K562 (cell line): Measurements from ENCODE around the gene SPRING1. TPM values are rescaled to one million over a fixed set of nuclear protein-coding genes. Genes with fewer than 3 reads are reported as not detected.

Experiments
- BHLHE40 ChIP-seq: IDR thresholded peaks from 2 replicates; pipeline ENCODE4 v1.6.1; 2011; ENCODE audit warnings: low read length, improper control_type of control experiment
- CBX5 ChIP-seq: IDR thresholded peaks from 2 replicates; pipeline ENCODE4 v1.6.1; 2014; ENCODE audit warnings: low read depth, borderline replicate concordance
- JUN ChIP-seq, 2 experiments: sonication (generic) in 1 of 2; formaldehyde crosslinking in 1 of 2; IDR thresholded peaks; 2 replicates each; pipeline versions ENCODE4 v1.6.1 to v1.8.0; 2012 to 2022; ENCODE audit warnings: borderline replicate concordance in 2 of 2, mild to moderate bottlenecking in 2 of 2, improper control_type of control experiment in 1 of 2, low read depth in 1 of 2, low read length in 1 of 2, missing genetic modification reagents in 1 of 2
- KAT8 ChIP-seq: fragments of 450-650 bp; IDR thresholded peaks from 2 replicates; pipeline ENCODE4 v1.6.1; 2016; ENCODE audit warnings: low read depth, mild to moderate bottlenecking
- MCM5 ChIP-seq: fragments of 450-650 bp; IDR thresholded peaks from 2 replicates; pipeline ENCODE4 v1.6.1; 2016; ENCODE audit warnings: low read depth
- MYC ChIP-seq, 2 experiments: fragments of 250-450 bp in 1 of 2; sonication (Bioruptor Pico) in 1 of 2; IDR thresholded peaks; 2 replicates each; pipeline versions ENCODE4 v1.5.1 to v1.6.1; 2012 to 2021; ENCODE audit warnings: low read depth in 2 of 2, borderline replicate concordance in 1 of 2, improper control_type of control experiment in 1 of 2, low read length in 1 of 2, mild to moderate bottlenecking in 1 of 2, moderate library complexity in 1 of 2
- NFATC3 ChIP-seq: fragments of 450-650 bp; IDR thresholded peaks from 2 replicates; pipeline ENCODE4 v1.6.1; 2017; ENCODE audit warnings: mild to moderate bottlenecking
- NR2C2 ChIP-seq, 2 experiments: fragments of 200-800 bp in 1 of 2; sonication (Bioruptor generic) in 1 of 2; sonication (generic) in 1 of 2; formaldehyde crosslinking in 1 of 2; IDR thresholded peaks; 2 replicates each; pipeline versions ENCODE4 v1.6.1 to v1.8.0; 2016 to 2022; ENCODE audit warnings: mild to moderate bottlenecking in 1 of 2, missing compliant biosample characterization in 1 of 2, missing genetic modification characterization in 1 of 2, missing genetic modification reagents in 1 of 2
- RBM17 ChIP-seq: fragments of 200-400 bp; formaldehyde crosslinking; IDR thresholded peaks from 2 replicates; pipeline ENCODE4 v1.6.1; 2017; ENCODE audit warnings: low read depth, mild to moderate bottlenecking, low read length, borderline replicate concordance
- SIN3B ChIP-seq: fragments of 450-650 bp; IDR thresholded peaks from 2 replicates; pipeline ENCODE4 v1.6.1; 2017; ENCODE audit warnings: low read depth, mild to moderate bottlenecking, moderate library complexity
- SMARCE1 ChIP-seq: fragments of 450-650 bp; IDR thresholded peaks from 2 replicates; pipeline ENCODE4 v1.7.1; 2016; ENCODE audit warnings: mild to moderate bottlenecking
- ZFPM2 ChIP-seq: fragments of 250-450 bp; sonication (Bioruptor Pico); IDR thresholded peaks from 2 replicates; pipeline ENCODE4 v1.5.1; 2022; ENCODE audit warnings: mild to moderate bottlenecking
- ZNF146 ChIP-seq: IDR thresholded peaks from one replicate; pipeline ENCODE4 v1.6.1; 2018; ENCODE audit warnings: missing compliant biosample characterization; ENCODE audit not compliant: unreplicated experiment
- ZNF197 ChIP-seq: fragments of 200-800 bp; sonication (Bioruptor generic); IDR thresholded peaks from 2 replicates; pipeline ENCODE4 v1.6.1; 2016; ENCODE audit warnings: low read depth, missing genetic modification characterization, missing compliant biosample characterization
- ZNF232 ChIP-seq: sonication (generic); formaldehyde crosslinking; IDR thresholded peaks from 2 replicates; pipeline ENCODE4 v1.8.0; 2022; ENCODE audit warnings: mild to moderate bottlenecking, missing genetic modification reagents
- ZNF280A ChIP-seq: fragments of 450-650 bp; IDR thresholded peaks from 2 replicates; pipeline ENCODE4 v1.6.1; 2018; ENCODE audit warnings: mild to moderate bottlenecking, low read depth; ENCODE audit not compliant: partially characterized antibody
- ZNF282 ChIP-seq: sonication (generic); formaldehyde crosslinking; IDR thresholded peaks from 2 replicates; pipeline ENCODE4 v1.8.1; 2023; ENCODE audit warnings: missing genetic modification reagents
- ZNF766 ChIP-seq: fragments of 200-800 bp; sonication (Bioruptor generic); conservative IDR thresholded peaks from 2 replicates; pipeline ENCODE4 v1.6.1; 2016; ENCODE audit warnings: missing genetic modification characterization, missing compliant biosample characterization
- polyA plus RNA-seq, 8 experiments: library from polyadenylated mRNA; depleted of rRNA in 4 of 8; stranded (reverse) in 5 of 8; unstranded in 3 of 8; fragments of >200 nt; fragmentation: Nextera tagmentation in 2 of 8; fragmentation: Illumina TruSeq in 1 of 8; extraction: Ambion mirVana in 2 of 8; extraction: Trizol in 1 of 8; gene quantifications; 2 replicates each; pipeline versions ENCODE4 v1.2.1 to v1.2.3, GENCODE V29; 2011 to 2014; ENCODE audit warnings: inconsistent platforms in 1 of 8, missing spikeins in 1 of 8
- total RNA-seq, 7 experiments: library from RNA; depleted of rRNA in 6 of 7; stranded (reverse); fragments of >200 nt in 6 of 7; fragmentation: Illumina TruSeq in 2 of 7; extraction: Trizol in 2 of 7; gene quantifications; 2 replicates each; pipeline versions ENCODE4 v1.2.1 to v1.2.3, GENCODE V29; 2011 to 2021; ENCODE audit warnings: low replicate concordance in 1 of 7
- TF ChIP-seq, protein P1 (sequence below): fragments of 450-650 bp; IDR thresholded peaks from 2 replicates; pipeline ENCODE4 v1.6.1; 2016; ENCODE audit warnings: borderline replicate concordance

Gene SPRING1
- total and polyA plus RNA-seq, 9 of the 15 experiments (the other 6 are each of a cell fraction or from before 2014, with no cell fraction given) = 1.1 to 20.0 (median 8.0) TPM

DNA sequence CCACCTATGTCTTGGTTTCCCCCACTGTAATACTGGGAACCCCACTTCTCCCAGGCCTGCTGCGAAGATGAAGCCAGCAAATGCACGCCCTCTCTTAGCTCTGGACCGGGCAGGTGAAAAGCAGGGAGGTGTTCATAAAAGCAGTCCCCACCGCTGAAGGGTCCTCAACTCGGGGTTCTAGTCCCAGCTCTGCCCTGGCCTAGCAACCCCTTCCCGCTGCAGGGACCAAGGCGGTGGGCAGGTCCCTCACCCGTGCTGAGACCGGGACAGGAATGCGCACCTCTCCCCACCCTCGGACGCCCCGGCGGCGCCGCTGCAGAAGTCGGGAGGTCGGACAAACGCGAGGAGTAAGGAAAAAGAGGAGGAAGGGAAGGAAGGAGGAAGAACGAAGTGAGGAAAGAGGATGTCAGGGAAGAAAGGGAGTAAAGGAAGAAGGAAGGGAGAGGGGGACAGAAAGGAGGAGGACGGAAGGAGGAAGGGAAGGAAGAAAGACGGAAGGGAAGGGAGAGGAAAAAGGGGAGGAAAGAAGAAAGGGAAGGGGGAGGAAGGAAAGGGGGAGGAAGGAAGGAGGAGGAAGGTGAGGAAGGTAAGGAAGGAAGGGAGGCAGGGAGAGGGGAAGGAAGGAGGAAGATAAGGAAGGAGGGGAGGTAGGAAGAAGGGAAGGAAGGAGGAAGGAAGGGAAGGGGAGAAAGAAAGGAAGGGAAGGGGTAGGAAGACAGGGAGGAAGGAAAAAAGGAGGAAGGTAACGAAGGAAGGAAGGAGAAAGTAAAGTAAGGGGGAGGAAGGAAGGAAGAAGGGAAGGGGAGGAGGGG, 701 bp downstream of the SPRING1 start (continued):
- TF ChIP-seq ZNF282 (CRISPR knock-in tag) (no peak), NR2C2 (CRISPR knock-in tag; IDR thresholded peaks at IDR 0.05) (no peak), NR2C2 (tag; IDR thresholded peaks at IDR 0.05) (no peak), MCM5 (no peak), JUN (IDR thresholded peaks at IDR 0.05; ENCODE audit: borderline replicate concordance, low read depth, low read length) (no peak), JUN (CRISPR knock-in tag; IDR thresholded peaks at IDR 0.05; ENCODE audit: borderline replicate concordance) (no peak), CBX5 (no peak), ZFPM2 (CRISPR knock-in tag) (no peak), SIN3B (no peak), SMARCE1 (peak; percentile 73), NFATC3 (no peak), MYC (IDR thresholded peaks at IDR 0.05; ENCODE audit: low read depth, low read length) (no peak), MYC (CRISPR knock-in tag; IDR thresholded peaks at IDR 0.05; ENCODE audit: borderline replicate concordance, low read depth) (no peak), ZNF146 (no peak), ZNF232 (CRISPR knock-in tag) (no peak), ZNF197 (no peak), RBM17 (no peak), BHLHE40 (no peak), ZNF280A (no peak), ZNF766 (CRISPR knock-in tag) (no peak), KAT8 (no peak)
- TF ChIP-seq, protein P1, sequence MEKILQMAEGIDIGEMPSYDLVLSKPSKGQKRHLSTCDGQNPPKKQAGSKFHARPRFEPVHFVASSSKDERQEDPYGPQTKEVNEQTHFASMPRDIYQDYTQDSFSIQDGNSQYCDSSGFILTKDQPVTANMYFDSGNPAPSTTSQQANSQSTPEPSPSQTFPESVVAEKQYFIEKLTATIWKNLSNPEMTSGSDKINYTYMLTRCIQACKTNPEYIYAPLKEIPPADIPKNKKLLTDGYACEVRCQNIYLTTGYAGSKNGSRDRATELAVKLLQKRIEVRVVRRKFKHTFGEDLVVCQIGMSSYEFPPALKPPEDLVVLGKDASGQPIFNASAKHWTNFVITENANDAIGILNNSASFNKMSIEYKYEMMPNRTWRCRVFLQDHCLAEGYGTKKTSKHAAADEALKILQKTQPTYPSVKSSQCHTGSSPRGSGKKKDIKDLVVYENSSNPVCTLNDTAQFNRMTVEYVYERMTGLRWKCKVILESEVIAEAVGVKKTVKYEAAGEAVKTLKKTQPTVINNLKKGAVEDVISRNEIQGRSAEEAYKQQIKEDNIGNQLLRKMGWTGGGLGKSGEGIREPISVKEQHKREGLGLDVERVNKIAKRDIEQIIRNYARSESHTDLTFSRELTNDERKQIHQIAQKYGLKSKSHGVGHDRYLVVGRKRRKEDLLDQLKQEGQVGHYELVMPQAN = peak; percentile 83
